Stimulated activated CD8-positive, alpha-beta memory T cell treated with anti-CD3 and anti-CD28 coated beads, Interleukin-7, amount 100 ng/mL, for 24 hours (primary cell): ENCODE results near the gene TNF.
A peak's percentile ranks its signal among the peaks of the same experiment; 100 is the strongest.

ENCODE experiments used
- DNase-seq: peaks from one replicate; pipeline ENCODE4 v3.0.0-alpha.2; 2020; ENCODE audit warnings: low read depth

TNF gene

GRCh38 chr6:31573239-31574105, 1.9 kb upstream of the TNF start:
- DNase-seq = no peak

- DNase-seq = no peak
Measured at GRCh38 chr6:31574106-31575061, 981 bp upstream of the TNF start.

GRCh38 chr6:31575952-31576685, 754 bp downstream of the TNF start:
- no peak for DNase-seq

GRCh38 chr6:31576897-31577578, 1.7 kb downstream of the TNF start:
- no peak for DNase-seq

- no peak for DNase-seq
Measured at GRCh38 chr6:31577579-31577966, 2.2 kb downstream of the TNF start.

- DNase-seq = no peak
Measured at GRCh38 chr6:31578184-31579118, 3.1 kb downstream of the TNF start.

GRCh38 chr6:31579119-31579505, 3.7 kb downstream of the TNF start:
- no peak for DNase-seq

- DNase-seq = no peak
Measured at GRCh38 chr6:31579546-31580437, 4.4 kb downstream of the TNF start.

GRCh38 chr6:31580438-31580740, 5.0 kb downstream of the TNF start:
- no peak for DNase-seq

GRCh38 chr6:31580807-31581433, 5.6 kb downstream of the TNF start:
- peak; percentile 68 for DNase-seq

GRCh38 chr6:31581434-31582229, 6.3 kb downstream of the TNF start:
- DNase-seq = no peak

- no peak for DNase-seq
Measured at GRCh38 chr6:31582230-31582643, 6.9 kb downstream of the TNF start, which contains the start of gene LTB. Gene LTB (minus strand): TSS chr6:31582424. CDS start chr6:31582417, 7 bp downstream.

- no peak for DNase-seq
Measured at GRCh38 chr6:31585491-31585890, 10.1 kb downstream of the TNF start.

GRCh38 chr6:31586008-31586407, 10.6 kb downstream of the TNF start, which contains the start of gene LST1:
Gene LST1 (plus strand): TSS chr6:31586277. CDS start chr6:31587300, 1,023 bp downstream.
- no peak for DNase-seq

GRCh38 chr6:31586599-31587281, 11.4 kb downstream of the TNF start:
- no peak for DNase-seq

- no peak for DNase-seq
Measured at GRCh38 chr6:31587791-31588777, 12.7 kb downstream of the TNF start.
